A549 (cell line): ENCODE data around the gene ANP32A. TPM values are rescaled to one million over a fixed set of nuclear protein-coding genes. Genes with fewer than 3 reads are reported as not detected.

Source experiments
- ATAC-seq, 2 experiments: fragments of 200-7000 bp in 1 of 2; fragments of >200 bp in 1 of 2; cut with Nextera tagmentation in 1 of 2; cut with Tn5 transposase in 1 of 2; 3 replicates each; pipeline versions ENCODE4 v1.8.0 to v1.9.1; 2018 to 2020; ENCODE audit warnings: mild to moderate bottlenecking in 1 of 2, moderate library complexity in 1 of 2
- CTCF ChIA-PET: fragments of 300-600 bp; sonication (Branson Sonifier 250); formaldehyde crosslinking; extraction: SDS; loops from one replicate; lab custom pipeline; 2021; ENCODE audit warnings: antibody characterized with exemption, inconsistent platforms; lab: Yijun Ruan, JAX
- POLR2A ChIA-PET: fragments of 350-600 bp; formaldehyde crosslinking; extraction: SDS; loops from one replicate; lab custom pipeline; 2021; ENCODE audit warnings: antibody characterized with exemption, inconsistent platforms; lab: Yijun Ruan, JAX
- DNase-seq, 2 experiments: peaks; one replicate each; pipeline versions ENCODE4 v3.0.0 to v3.0.0-alpha.2; 2011 to 2016; ENCODE audit warnings: low read depth in 1 of 2, low spot score in 1 of 2
- FAIRE-seq: peaks from 2 replicates; lab custom pipeline; 2011; peaks lifted over from hg19 to GRCh38; lab: Jason Lieb, UNC
- H3K27ac ChIP-seq, 2 experiments: fragments of >200 bp; sonication (Bioruptor Twin); formaldehyde crosslinking; 3 replicates each; pipeline ENCODE4 v1.5.1; 2016 to 2017
- H3K4me1 ChIP-seq: fragments of >200 bp; sonication (Bioruptor Twin); formaldehyde crosslinking; 3 replicates; pipeline ENCODE4 v1.6.1; 2016
- H3K4me2 ChIP-seq: fragments of >200 bp; sonication (Bioruptor Twin); formaldehyde crosslinking; 3 replicates; pipeline ENCODE4 v1.6.1; 2016
- H3K4me3 ChIP-seq: fragments of >200 bp; sonication (Bioruptor Twin); formaldehyde crosslinking; 3 replicates; pipeline ENCODE4 v1.5.1; 2016
- H3K9me3 ChIP-seq: fragments of >200 bp; sonication (Bioruptor Twin); formaldehyde crosslinking; 3 replicates; pipeline ENCODE4 v1.6.1; 2016
- BHLHE40 ChIP-seq: IDR thresholded peaks from 2 replicates; pipeline ENCODE4 v1.6.1; 2012; ENCODE audit warnings: low read depth, low read length, inconsistent platforms
- CBX8 ChIP-seq: fragments of 200-600 bp; sonication (generic); IDR thresholded peaks from 2 replicates; pipeline ENCODE4 v1.6.1; 2016
- CEBPB ChIP-seq, 2 experiments: fragments of >200 bp in 1 of 2; sonication (Bioruptor Twin) in 1 of 2; formaldehyde crosslinking in 1 of 2; IDR thresholded peaks; 2 replicates each; pipeline ENCODE4 v1.6.1; 2012 to 2016
- ESRRA ChIP-seq: fragments of 150-350 bp; IDR thresholded peaks from 2 replicates; pipeline ENCODE4 v1.6.1; 2014; ENCODE audit warnings: mild to moderate bottlenecking, low read length, borderline replicate concordance
- FOSB ChIP-seq: fragments of 250-450 bp; sonication (Bioruptor Pico); IDR thresholded peaks from 2 replicates; pipeline ENCODE4 v1.5.0; 2020; ENCODE audit warnings: mild to moderate bottlenecking, moderate library complexity
- FOXS1 ChIP-seq: fragments of 250-450 bp; sonication (Bioruptor Pico); IDR thresholded peaks from 2 replicates; pipeline ENCODE4 v1.5.0; 2020; ENCODE audit warnings: mild to moderate bottlenecking, moderate library complexity
- GATA3 ChIP-seq: IDR thresholded peaks from 2 replicates; pipeline ENCODE4 v1.6.1; 2012; ENCODE audit warnings: borderline replicate concordance
- HOXA7 ChIP-seq: fragments of 250-450 bp; sonication (Bioruptor Pico); IDR thresholded peaks from 2 replicates; pipeline ENCODE4 v1.5.0; 2020; ENCODE audit warnings: mild to moderate bottlenecking, moderate library complexity
- HOXB5 ChIP-seq: fragments of 250-450 bp; sonication (Bioruptor Pico); IDR thresholded peaks from 2 replicates; pipeline ENCODE4 v1.5.0; 2020; ENCODE audit warnings: mild to moderate bottlenecking, moderate library complexity
- KDM1A ChIP-seq: fragments of 200-600 bp; sonication (generic); IDR thresholded peaks from 2 replicates; pipeline ENCODE4 v1.6.1; 2016; ENCODE audit warnings: low read depth, mild to moderate bottlenecking
- MAZ ChIP-seq: fragments of 150-350 bp; IDR thresholded peaks from 2 replicates; pipeline ENCODE4 v1.6.1; 2014; ENCODE audit warnings: antibody characterized with exemption, low read depth, low read length, borderline replicate concordance
- NFE2L2 ChIP-seq: fragments of 150-350 bp; conservative IDR thresholded peaks from 2 replicates; pipeline ENCODE4 v1.6.1; 2014; ENCODE audit warnings: low read length
- POLR2A ChIP-seq: IDR thresholded peaks from 2 replicates; pipeline ENCODE4 v1.6.1; 2012; ENCODE audit warnings: mild to moderate bottlenecking, low read length
- SREBF2 ChIP-seq: fragments of 450-650 bp; IDR thresholded peaks from 2 replicates; pipeline ENCODE4 v1.6.1; 2014; ENCODE audit warnings: mild to moderate bottlenecking, moderate library complexity
- TP53 ChIP-seq: fragments of 250-450 bp; sonication (Bioruptor Pico); IDR thresholded peaks from 2 replicates; pipeline ENCODE4 v1.5.0; 2021; ENCODE audit warnings: mild to moderate bottlenecking, moderate library complexity
- ZC3H11A ChIP-seq: fragments of 450-650 bp; IDR thresholded peaks from 2 replicates; pipeline ENCODE4 v1.6.1; 2014; ENCODE audit warnings: antibody characterized with exemption, mild to moderate bottlenecking
- WGBS: methylation state at CpG from one replicate; pipeline ENCODE4 v1.1.6; 2017; ENCODE audit errors: missing lambda C conversion rate; 5-methylcytosine and 5-hydroxymethylcytosine counted together
- polyA plus RNA-seq, 4 experiments: library from polyadenylated mRNA; depleted of rRNA in 3 of 4; stranded (reverse); fragments of >200 nt; fragmentation: RNase III in 1 of 4; extraction: RNeasy Plus Mini Kit Qiagen cat#74134 plus additional on column Dnase treatment in 1 of 4; gene quantifications; 2 replicates in 3 of 4; 3 replicates in 1 of 4; pipeline ENCODE4 v1.2.3, GENCODE V29; 2011 to 2017
- TF ChIP-seq, protein P1 (sequence below): fragments of 200-600 bp; sonication (generic); IDR thresholded peaks from 2 replicates; pipeline ENCODE4 v1.6.1; 2016; ENCODE audit warnings: antibody characterized with exemption, mild to moderate bottlenecking, moderate library complexity
- TF ChIP-seq, protein P2 (sequence below): fragments of 250-450 bp; sonication (Bioruptor Pico); IDR thresholded peaks from 2 replicates; pipeline ENCODE4 v1.5.0; 2021; ENCODE audit warnings: mild to moderate bottlenecking, moderate library complexity, borderline replicate concordance
- TF ChIP-seq, protein P3 (sequence below): IDR thresholded peaks from 2 replicates; pipeline ENCODE4 v1.6.1; 2012; ENCODE audit warnings: low read depth, borderline replicate concordance
- TF ChIP-seq, protein P4 (sequence below): IDR thresholded peaks from 2 replicates; pipeline ENCODE4 v1.6.1; 2012
- TF ChIP-seq, protein P5 (sequence below): fragments of 450-650 bp; IDR thresholded peaks from 2 replicates; pipeline ENCODE4 v1.6.1; 2014; ENCODE audit warnings: antibody characterized with exemption
- TF ChIP-seq, protein P6 (sequence below): fragments of >200 bp; sonication (Bioruptor Twin); formaldehyde crosslinking; IDR thresholded peaks from 2 replicates; pipeline ENCODE4 v1.6.1; 2016

Gene ANP32A
- polyA plus RNA-seq, 2 of the 4 experiments (the other 2 are of a cell fraction): 208 to 354 TPM

DNA sequence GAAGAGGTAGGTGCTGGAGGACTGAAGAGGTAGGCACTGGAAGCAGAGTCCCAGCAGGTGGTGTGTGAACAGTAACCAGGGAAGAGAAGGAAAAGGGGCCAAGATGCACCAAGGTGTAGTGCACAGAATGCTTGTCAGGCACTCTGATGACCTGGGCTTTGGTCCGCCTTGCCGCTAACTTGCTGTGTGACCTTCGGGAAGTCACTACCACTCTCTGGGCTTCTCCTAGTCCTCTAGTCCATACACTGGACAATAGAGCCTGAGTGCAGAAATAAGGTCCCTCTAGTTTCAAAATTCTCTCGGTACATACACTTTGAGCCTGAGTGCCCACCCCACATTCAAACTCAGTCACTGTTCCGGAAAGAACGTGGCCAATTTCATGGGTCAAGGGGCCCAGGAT, 24.1 kb downstream of the ANP32A start (continued):
- TF ChIP-seq, protein P1, sequence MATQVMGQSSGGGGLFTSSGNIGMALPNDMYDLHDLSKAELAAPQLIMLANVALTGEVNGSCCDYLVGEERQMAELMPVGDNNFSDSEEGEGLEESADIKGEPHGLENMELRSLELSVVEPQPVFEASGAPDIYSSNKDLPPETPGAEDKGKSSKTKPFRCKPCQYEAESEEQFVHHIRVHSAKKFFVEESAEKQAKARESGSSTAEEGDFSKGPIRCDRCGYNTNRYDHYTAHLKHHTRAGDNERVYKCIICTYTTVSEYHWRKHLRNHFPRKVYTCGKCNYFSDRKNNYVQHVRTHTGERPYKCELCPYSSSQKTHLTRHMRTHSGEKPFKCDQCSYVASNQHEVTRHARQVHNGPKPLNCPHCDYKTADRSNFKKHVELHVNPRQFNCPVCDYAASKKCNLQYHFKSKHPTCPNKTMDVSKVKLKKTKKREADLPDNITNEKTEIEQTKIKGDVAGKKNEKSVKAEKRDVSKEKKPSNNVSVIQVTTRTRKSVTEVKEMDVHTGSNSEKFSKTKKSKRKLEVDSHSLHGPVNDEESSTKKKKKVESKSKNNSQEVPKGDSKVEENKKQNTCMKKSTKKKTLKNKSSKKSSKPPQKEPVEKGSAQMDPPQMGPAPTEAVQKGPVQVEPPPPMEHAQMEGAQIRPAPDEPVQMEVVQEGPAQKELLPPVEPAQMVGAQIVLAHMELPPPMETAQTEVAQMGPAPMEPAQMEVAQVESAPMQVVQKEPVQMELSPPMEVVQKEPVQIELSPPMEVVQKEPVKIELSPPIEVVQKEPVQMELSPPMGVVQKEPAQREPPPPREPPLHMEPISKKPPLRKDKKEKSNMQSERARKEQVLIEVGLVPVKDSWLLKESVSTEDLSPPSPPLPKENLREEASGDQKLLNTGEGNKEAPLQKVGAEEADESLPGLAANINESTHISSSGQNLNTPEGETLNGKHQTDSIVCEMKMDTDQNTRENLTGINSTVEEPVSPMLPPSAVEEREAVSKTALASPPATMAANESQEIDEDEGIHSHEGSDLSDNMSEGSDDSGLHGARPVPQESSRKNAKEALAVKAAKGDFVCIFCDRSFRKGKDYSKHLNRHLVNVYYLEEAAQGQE: no peak
- TF ChIP-seq, protein P2, sequence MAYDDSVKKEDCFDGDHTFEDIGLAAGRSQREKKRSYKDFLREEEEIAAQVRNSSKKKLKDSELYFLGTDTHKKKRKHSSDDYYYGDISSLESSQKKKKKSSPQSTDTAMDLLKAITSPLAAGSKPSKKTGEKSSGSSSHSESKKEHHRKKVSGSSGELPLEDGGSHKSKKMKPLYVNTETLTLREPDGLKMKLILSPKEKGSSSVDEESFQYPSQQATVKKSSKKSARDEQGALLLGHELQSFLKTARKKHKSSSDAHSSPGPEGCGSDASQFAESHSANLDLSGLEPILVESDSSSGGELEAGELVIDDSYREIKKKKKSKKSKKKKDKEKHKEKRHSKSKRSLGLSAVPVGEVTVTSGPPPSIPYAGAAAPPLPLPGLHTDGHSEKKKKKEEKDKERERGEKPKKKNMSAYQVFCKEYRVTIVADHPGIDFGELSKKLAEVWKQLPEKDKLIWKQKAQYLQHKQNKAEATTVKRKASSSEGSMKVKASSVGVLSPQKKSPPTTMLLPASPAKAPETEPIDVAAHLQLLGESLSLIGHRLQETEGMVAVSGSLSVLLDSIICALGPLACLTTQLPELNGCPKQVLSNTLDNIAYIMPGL (CRISPR knock-in tag): no peak
- TF ChIP-seq CEBPB (IDR thresholded peaks at IDR 0.05): no peak
- TF ChIP-seq HOXB5 (CRISPR knock-in tag): no peak
- TF ChIP-seq FOXS1: no peak
- TF ChIP-seq, protein P3, sequence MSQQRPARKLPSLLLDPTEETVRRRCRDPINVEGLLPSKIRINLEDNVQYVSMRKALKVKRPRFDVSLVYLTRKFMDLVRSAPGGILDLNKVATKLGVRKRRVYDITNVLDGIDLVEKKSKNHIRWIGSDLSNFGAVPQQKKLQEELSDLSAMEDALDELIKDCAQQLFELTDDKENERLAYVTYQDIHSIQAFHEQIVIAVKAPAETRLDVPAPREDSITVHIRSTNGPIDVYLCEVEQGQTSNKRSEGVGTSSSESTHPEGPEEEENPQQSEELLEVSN: no peak
- no peak for TF ChIP-seq ESRRA
- no peak for TF ChIP-seq KDM1A
- no peak for TF ChIP-seq NFE2L2

DNA sequence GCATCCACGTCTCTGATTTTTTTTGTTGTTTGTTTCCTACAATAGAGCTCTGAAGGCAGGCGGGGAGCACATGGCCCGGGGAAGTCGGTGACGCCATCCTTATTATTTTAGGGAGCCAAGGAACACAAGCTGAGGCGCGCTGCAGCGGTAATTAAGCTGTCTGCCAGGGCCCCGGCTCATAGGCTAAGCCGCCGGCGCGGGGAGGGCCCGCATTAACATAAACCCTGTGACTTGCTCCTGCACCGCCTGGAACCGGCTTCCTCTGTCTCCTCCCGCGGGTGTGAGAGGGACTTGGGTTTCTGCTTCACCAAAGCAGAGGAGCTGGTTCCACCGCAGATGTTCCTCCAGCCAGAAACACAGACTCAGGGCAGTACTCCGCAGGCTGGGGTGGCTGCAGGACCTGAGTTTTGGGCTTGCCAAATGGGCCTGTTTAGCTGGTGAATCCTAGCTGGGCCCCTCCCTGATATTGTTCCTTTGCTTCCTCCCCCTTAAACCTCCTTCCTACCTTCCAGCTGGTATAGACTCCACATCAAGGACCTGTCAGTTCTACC, 25.3 kb downstream of the ANP32A start:
- TF ChIP-seq, protein P3: no peak
- TF ChIP-seq POLR2A: no peak
- TF ChIP-seq CBX8: no peak
- TF ChIP-seq FOXS1: no peak
- TF ChIP-seq FOSB (CRISPR knock-in tag): no peak
- no peak for TF ChIP-seq GATA3
- no peak for TF ChIP-seq ZC3H11A
- TF ChIP-seq, protein P4, sequence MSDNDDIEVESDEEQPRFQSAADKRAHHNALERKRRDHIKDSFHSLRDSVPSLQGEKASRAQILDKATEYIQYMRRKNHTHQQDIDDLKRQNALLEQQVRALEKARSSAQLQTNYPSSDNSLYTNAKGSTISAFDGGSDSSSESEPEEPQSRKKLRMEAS: no peak
- no peak for TF ChIP-seq ESRRA
- no peak for TF ChIP-seq BHLHE40
- no peak for TF ChIP-seq MAZ
- no peak for TF ChIP-seq HOXA7
- no peak for TF ChIP-seq TP53 (CRISPR knock-in tag)
- TF ChIP-seq, protein P5, sequence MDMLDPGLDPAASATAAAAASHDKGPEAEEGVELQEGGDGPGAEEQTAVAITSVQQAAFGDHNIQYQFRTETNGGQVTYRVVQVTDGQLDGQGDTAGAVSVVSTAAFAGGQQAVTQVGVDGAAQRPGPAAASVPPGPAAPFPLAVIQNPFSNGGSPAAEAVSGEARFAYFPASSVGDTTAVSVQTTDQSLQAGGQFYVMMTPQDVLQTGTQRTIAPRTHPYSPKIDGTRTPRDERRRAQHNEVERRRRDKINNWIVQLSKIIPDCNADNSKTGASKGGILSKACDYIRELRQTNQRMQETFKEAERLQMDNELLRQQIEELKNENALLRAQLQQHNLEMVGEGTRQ: no peak
- TF ChIP-seq, protein P6, sequence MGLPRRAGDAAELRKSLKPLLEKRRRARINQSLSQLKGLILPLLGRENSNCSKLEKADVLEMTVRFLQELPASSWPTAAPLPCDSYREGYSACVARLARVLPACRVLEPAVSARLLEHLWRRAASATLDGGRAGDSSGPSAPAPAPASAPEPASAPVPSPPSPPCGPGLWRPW: no peak
- TF ChIP-seq SREBF2: no peak
- ATAC-seq: no peak
- CTCF ChIA-PET: interaction anchor here (0.6 to 3.4 kb wide), 8 partner anchors 9 to 130 kb away, joined by 3 to 36 read pairs (median 4); no protein-coding TSS in a partner anchor
- WGBS: 95% methylated on average over 20 of the region's 20 CpGs
- DNase-seq: no peak
- POLR2A ChIA-PET: interaction anchor here (0.5 kb wide), 1 partner anchor 121 kb away, joined by 3 read pairs; no protein-coding TSS in a partner anchor
- no peak overlapping the region for H3K4me3 ChIP-seq
- H3K9me3 ChIP-seq: no peaks in the 10 kb centered on the region
- no peak for FAIRE-seq
- no peak overlapping the region for H3K4me2 ChIP-seq
- H3K4me1 ChIP-seq: peaks cover 26% of the 10 kb centered on the region; the same call in 1 of the 3 replicates
- no peak overlapping the region for H3K27ac ChIP-seq
